Ovary (tissue), 3 donors: ENCODE data around the gene SLC51A.

ENCODE experiments used
- EP300 ChIP-seq: sonication (generic); formaldehyde crosslinking; IDR thresholded peaks from one replicate; pipeline ENCODE4 v1.6.1; 2017; ENCODE audit warnings: antibody characterized with exemption
- POLR2A ChIP-seq: fragments of 450-650 bp; IDR thresholded peaks from one replicate; pipeline ENCODE4 v1.6.1; 2017; ENCODE audit warnings: antibody characterized with exemption, mild to moderate bottlenecking, moderate library complexity
- TF ChIP-seq, protein P1 (sequence below), 3 donors: fragments of 450-650 bp in 2 of 3; fragments of 200-600 bp in 1 of 3; IDR thresholded peaks; one replicate each; pipeline versions ENCODE4 v1.5.1 to v1.8.0; 2016 to 2022; ENCODE audit warnings: antibody characterized with exemption in 3 of 3, mild to moderate bottlenecking in 1 of 3
- donor health status: DM: no; HTN: no; CAD: no.

DNA sequence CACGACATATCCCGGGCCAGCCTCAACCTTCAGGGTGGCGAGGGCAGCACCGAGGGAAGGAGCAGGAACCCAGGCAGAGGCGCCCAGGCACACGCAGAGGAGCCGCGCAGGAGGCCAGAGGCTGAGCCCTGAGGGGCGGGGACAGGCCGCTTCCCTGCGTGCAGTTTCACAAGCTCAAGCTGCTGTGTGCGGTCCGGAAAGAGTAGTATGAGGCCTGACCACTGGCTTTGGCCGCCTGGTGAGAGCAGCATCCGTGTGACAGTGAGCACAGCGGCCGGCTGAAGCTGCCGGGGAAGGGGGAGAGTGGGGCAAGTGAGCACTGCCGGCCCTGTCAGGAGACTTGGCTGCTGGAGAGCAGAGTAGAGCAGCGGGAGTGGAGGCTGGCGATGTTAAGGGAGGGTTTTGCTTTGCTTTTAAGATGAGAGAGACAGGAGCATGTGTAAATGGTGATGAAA is 13.8 kb upstream of the SLC51A start:
- TF ChIP-seq, protein P1, sequence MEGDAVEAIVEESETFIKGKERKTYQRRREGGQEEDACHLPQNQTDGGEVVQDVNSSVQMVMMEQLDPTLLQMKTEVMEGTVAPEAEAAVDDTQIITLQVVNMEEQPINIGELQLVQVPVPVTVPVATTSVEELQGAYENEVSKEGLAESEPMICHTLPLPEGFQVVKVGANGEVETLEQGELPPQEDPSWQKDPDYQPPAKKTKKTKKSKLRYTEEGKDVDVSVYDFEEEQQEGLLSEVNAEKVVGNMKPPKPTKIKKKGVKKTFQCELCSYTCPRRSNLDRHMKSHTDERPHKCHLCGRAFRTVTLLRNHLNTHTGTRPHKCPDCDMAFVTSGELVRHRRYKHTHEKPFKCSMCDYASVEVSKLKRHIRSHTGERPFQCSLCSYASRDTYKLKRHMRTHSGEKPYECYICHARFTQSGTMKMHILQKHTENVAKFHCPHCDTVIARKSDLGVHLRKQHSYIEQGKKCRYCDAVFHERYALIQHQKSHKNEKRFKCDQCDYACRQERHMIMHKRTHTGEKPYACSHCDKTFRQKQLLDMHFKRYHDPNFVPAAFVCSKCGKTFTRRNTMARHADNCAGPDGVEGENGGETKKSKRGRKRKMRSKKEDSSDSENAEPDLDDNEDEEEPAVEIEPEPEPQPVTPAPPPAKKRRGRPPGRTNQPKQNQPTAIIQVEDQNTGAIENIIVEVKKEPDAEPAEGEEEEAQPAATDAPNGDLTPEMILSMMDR (IDR thresholded peaks at IDR 0.05) = no peak
- TF ChIP-seq EP300 (no peak), POLR2A (no peak)
